ENCODE results near the gene MTARC2.
"Not testable (repeated sequence)": the region's sequence is repeated elsewhere in the genome, so short reads cannot be mapped to it uniquely, and the experiment has no call there.

Gene MTARC2

DNA sequence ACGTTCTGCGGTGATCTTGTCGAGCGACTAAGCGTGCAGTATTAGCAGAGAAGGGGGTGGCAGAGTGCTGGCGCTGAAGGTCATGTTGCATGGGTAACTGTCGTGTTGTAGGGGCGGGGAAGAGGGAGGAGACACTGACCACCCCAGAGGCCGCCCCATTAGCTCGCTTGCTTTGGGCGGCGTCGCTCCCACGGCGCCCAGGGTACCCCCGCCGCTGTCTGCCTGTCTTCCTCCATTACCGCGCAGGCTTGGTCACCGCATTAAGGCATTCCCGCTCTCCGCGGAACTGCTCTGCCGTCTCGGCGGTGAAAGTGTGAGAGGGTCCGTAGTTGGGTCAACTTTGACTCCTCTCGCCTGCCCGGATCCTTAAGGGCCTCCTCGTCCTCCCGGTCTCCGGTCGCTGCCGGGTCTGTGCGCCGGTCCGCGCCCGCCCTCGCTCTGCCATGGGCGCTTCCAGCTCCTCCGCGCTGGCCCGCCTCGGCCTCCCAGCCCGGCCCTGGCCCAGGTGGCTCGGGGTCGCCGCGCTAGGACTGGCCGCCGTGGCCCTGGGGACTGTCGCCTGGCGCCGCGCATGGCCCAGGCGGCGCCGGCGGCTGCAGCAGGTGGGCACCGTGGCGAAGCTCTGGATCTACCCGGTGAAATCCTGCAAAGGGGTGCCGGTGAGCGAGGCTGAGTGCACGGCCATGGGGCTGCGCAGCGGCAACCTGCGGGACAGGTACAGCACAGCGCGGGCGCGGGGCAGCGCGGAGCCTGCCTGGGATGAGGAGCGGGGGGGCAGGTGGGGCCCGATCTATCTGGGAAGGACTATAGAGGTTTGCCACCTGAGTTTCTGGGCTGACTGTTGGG is at the start of gene MTARC2:
MTARC2 (plus strand) TSS at position 234 of the 846 bp plus-strand sequence; CDS start at position 444, 210 bp downstream.
- peak; percentile 53 to 76 for DNase-seq

DNA sequence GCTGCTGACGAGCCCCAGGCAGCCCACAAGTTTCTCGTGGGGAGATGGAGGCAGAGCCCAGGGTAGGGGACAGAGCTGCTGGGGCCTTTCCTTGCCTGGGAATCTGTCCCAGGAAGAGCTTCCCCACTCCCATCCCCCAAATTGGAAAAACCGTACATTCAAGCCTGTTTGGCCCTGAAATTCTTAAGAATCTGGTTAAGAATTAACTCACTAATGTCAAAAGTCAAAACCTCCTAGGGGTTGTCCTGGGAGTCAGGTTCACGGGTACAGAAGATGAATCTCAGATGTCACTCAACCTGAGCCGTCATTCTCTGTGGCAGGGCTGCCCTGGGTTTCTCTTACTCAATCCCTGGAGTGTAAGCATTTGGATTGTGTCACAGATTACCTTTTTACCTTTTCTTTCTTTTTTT is 49.5 kb upstream of the MTARC2 start:
- DNase-seq, result no peak

DNA sequence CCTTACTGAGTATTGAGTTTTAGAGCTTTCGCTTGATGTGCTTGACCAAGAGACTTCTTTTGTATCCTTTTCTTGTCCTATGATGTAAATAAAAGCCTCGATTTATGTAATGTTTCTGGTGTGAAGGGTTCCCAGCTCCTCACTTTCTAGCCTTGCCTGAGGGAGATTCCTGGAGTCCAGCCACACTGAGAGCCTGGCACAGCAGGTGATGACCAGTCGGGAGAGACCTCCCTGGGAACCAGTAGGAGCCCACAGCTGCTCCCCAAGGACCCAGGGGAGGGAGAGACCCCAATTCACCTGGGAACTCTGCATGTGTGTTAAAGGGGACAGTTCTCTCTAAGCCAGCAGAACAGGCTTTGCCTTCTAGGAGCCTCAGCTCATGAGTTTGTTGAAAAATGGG is 49.1 kb upstream of the MTARC2 start:
- no peak for DNase-seq

DNA sequence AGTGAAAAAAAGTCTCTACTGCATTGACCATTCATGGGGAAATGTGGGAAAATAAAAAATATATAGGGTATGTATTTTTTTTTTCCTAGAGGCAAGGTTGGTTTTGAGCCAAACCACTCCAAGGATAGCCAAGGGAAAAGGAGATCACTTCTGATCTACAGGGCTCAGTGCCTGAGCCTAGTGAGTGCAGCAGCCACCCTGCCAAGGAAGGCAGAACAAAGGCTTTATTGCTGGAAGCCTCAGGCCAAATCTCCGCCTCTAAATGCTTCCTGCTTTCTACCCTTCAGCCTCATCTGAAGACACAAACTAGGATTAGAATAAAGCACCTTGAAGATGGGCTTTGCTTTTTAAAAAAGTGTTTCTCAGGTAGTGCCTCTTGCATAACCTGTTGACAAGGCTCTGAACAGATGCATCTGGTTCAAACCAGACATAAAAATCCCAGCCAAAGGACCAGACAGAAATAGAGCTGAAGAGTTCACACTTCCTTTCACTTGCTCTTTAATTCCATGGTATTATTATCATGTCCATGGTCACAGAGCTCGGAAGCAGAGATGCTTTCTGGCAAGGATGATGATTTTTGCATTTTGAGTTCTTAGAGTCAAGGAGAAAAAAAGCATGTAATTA is 47.5 kb upstream of the MTARC2 start:
- DNase-seq, result no peak

DNA sequence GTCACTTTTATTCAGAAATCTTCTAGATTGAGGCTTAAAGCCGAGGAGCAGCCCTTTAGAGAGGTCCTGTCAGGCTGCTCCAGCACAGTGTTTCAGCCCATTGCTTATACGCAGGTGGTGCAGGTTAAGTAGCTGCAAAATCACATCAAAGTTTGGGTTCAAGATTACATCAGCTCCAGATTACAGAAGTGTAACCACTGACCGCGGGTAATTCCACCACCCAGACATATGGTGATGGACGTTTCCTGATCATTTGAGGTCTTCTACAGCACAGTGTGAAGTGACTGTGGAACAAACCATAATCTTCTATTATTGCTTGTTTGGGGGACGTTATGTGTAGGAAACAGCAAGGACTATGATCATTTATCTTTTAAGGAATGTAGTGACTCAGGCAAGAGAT is 46.1 kb upstream of the MTARC2 start:
- no peak for DNase-seq

DNA sequence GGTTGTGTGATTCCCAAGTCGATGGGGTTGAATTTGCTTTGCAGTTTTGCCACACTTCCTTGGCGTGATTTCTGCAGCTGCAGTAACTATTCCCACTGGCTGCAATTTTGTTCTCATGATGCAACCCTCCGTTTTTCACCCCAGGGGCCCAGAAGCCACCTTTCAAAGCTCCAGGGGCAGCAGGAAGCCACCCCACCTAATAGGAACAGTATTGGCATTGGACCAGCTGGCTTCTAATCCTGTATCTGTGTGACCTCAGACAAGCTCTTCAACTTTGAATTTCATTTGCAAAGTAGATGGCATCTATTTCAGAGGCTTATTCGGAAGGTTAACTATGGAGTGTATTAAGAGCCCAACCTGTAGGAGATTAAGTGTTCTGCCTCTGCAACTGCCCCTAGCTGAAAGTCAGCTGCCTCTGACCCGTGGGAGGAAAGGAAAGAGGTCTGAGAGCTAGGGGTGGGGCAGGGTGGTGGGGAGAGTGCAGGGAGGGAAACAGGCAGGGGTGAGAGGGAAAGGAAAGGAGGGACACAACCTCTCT is 45.3 kb upstream of the MTARC2 start:
- peak in 1 of 2 experiments; percentile 34 for DNase-seq

DNA sequence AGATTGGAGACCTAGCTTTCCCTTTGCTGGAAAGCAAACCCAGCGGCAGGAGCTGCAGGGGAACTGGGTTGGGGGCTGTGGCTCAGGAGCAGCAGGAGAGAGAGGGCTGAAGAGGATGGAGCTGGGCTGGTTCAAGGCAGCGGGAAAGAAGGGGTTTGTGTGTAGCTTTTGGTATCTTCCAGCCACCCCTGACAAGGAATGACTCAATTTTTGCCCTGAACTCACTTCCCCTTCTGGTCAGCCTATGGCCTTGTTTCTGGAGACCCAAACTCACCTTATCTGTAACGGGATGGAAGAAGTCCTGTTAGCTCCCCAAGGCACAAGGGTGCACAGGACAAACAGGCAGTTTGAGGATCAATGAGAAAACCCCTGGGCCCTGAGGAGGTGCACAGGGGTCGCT is 44.8 kb upstream of the MTARC2 start:
- DNase-seq, result no peak

DNA sequence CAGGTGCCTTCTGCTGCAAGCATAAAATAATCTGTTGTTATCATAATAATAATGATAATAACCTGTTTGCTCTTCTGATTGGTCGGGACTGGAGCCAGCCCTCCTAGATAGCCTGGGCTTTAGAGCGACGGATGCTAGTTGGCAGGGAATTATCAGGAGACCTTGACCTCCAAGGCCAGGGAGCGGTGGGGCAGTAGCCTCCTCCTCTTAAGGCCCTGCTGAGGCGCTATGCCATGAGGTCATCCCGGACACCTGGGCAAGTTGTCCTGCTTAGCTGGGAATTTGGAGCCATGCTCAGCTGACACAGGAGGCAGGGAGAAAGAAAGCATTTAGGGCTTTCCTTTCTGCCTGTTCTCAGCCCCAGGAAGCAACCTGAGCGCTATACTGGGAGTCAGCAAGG is 42.3 kb upstream of the MTARC2 start:
- no peak for DNase-seq

DNA sequence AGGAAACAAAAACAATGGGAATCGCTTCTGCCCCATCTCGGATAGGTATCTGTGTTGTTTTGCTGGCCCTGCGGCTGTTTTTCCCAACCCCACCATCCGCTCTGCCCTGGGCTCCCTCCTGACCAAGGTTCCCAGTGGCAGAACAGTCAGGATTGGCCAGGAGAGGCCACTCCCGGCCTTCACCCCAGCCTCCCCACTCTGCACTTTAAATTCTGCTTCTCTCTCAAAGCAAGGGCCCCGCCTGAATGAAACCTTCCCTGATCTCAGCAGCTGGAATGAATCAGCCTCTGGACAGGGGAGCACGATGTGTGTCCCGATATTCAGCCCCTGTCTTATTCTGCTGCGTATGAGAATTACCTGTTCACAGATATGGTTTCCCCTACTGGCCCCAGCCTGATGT is 41.6 kb upstream of the MTARC2 start:
- DNase-seq, result no peak

DNA sequence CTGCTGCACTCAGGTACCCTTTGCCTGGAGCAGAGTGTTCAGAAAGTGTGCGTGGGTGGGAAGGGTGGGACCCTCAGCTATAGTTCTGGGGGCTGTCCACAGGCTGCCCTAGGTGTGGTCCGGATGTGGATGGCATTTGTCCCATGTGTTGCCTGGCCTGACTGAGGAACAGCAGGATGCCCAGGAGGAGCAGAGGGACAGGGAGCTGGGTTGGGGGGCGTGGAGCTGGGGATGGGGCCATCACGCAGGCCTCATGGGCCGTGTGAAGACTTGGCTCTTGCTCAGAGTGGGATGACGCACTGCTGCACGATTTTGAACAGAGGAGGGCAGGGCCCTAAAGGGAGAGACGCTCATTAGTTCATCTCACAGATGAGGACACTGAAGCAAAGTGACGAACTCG is 41.0 kb upstream of the MTARC2 start:
- no peak for DNase-seq

DNA sequence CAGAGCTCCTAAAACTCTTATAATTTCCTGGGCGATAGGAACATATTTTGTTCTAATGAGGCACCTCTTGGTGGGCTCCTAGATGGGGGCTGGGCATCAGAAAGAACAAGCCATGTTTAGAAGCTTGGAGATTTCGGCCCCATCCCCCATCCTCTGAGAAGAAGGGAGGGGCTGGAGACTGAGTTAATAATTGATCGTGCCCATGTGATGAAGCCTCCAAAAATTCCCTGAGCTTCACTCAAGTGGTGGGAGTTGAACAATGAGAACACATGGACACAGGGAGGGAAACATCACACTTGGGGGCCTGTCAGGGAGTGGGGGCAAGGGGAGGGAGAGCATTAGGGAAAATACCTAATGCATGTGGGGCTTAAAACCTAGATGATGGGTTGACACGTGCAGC is 39.9 kb upstream of the MTARC2 start:
- no peak for DNase-seq

DNA sequence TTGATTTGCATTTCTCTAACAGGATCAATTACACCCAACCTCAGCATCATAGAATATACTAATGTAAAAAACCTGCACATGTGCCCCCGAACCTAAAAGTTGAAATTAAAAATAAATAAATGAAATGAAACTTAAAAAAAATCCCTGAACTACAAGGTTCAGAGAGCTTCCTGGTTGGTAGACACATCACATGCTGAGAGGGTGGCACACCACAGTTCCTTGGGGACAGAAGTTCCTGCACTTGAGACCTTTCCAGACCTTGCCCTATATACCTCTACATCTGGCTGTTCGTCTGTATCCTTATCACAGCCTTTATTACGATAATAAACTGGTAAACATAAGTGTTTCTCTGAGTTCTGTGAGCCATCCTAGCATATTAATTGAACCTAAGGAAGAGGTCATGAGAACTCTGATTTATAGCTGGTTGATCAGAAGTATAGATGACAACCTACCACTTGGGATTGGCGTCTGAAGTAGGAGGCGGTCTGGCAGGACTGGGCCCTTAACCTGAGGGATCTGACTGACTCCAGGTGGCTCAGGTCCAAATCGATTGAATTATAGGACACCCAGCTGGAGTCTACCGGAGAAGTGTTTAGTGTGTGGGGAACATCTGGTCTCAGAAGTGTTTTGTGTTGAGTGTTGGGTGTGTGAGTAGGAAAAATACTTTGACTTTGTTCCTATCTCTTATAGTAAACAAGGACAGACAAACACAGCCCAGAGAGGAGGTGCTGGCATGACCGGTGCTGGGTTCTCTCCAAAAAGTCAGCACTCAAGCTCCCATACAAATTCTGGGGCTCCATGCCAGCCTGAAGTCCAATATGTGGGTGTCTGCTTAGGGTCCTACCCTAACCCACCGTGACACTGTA is 39.0 kb upstream of the MTARC2 start:
- peak in 1 of 2 experiments; percentile 39 for DNase-seq

DNA sequence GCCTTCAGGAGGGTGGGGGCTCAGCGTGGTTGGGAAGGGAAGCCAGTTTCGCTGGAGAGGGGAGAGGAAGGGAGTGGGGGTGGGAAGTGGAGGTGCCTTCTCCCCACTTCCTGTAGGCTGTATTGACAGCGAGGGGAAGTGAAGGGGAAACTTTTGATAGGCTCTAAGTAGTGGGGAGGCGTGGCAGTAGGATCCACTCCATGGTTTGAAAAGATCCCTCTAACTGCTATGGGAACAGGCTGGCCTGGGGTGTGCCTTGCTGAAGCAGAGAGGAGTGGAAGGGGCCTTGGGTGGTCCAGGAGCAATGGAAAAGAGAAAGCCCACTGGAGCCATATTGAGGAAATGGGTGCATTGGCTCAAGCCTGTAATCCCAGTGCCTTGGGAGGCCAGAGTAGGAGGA is 37.8 kb upstream of the MTARC2 start:
- DNase-seq, result no peak

DNA sequence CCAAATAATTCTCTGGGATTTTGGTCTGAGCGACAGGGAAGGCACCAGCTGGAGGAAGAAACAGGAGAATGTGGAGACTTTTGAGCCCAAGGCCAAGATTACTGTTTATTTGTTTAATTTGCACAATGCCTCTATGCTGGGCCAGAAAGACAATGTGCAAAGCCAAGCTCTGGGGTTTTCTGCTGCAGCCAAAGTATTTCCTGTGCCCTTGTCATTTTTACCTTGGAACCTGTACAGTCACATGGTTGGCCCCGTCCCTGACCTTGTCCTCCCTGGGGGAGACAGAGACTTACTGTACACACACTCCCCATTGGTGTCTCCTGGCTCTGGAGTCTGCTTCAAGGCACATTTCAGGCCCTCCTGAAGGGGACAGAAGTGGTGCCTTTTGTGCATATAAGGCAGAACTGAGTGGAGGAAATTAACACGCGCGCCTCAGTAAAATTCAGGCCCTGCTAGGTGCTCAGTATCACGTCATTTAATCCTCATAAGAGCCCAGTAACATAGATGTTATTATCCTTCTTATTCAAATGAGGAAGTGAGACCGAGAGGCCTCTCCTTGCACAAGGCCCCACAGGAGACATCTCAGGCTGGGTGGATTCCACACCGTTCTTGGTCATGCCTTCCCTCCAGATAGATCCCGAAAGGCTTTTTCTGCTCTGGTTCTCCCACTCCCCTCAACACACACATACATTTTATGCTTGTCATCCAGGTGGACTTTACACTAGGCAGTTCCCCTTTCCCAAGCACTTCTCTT is 36.9 kb upstream of the MTARC2 start:
- no peak for DNase-seq

DNA sequence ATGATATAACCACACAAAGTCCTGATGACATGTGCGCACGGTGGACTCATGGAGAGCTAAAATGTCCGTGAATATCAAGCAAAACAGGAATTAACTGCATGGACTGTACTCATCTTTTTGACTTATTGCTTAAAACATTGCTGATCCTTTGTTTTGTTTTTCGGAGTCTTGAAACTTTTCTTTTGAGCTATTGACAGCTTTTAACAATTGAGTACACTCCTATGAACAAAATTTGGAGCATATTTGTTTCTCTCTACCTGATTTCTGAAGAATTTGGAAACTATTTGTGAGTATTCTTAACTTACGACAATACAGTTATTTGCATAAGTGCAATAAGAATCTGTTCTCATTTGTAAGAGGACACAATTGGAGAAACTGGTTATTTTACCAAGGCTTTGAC is 32.1 kb upstream of the MTARC2 start:
- not testable (repeated sequence) for DNase-seq

DNA sequence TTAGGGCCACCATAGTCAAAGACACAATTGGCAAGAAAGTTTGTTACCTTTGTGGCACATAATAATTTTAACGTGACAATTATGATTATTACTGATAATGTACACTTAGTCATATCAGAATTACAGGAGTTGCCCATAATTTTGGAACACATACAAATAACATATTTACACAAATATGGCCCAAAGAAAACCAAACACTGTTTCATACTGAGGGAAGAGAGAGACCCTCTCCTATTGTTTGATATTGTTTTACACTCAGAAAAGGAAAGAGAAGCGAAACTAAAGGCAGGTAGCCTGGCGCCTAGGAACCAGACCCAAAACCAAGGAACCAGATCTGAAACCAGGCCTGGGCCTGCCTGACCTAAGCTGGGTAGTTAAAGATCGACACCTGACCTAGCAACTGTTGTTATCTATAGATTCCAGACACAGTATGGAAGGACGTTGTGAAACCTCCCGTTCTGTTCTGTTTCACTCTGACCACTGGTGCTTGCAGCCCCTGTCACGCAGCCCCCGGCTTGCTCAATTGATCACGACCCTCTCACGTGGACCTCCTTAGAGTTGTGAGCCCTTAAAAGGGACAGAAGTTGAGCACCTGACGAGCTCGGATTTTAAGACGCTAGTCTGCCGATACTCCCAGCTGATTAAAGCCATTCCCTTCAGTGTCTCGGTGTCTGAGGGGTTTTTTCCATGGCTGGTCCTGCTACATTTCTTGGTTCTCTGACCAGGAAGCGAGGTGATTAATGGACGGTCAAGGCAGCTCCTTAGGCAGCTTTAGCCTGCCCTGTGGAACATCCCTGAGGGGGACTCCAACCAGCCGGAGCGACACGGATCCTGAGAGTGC is 30.1 kb upstream of the MTARC2 start:
- DNase-seq, result no peak

DNA sequence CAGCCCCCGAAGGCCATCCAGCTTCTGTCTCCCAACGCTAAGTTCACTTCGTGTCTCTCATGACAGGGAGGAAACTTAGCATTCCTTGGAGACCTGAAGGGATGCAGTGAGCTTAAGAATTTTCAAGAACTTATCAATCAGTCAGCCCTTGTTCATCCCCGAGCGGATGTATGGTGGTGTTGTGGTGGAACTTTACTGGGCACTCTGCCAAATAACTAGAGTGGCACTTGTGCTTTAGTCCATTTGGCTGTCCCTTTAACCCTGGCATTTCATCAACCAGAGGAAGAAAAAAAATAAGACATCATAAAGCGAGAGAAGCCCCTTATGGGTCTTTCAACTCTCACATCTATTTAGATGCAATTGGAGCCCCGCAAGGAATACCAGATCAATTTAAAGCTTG is 26.9 kb upstream of the MTARC2 start:
- DNase-seq, result peak in 1 of 2 experiments; percentile 12

DNA sequence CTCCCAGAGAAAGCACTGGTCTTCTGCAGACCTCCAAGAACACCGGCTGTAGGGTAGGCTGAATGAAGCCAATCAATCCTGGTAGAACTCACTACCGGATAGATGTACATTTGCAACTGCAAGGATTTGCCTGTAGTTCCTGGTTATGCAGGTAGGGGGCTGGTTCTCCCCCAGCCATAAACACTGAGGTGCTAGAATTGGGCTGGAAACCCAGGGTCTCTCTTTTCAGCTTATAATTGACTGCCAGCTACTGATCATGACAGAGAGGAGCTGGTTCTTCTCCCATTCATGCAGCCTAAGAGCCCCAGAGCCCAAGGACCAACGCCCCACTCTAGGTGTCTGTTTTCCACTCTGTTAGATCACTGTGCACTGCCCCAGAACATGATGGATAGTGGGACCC is 21.5 kb upstream of the MTARC2 start:
- DNase-seq, result no peak

DNA sequence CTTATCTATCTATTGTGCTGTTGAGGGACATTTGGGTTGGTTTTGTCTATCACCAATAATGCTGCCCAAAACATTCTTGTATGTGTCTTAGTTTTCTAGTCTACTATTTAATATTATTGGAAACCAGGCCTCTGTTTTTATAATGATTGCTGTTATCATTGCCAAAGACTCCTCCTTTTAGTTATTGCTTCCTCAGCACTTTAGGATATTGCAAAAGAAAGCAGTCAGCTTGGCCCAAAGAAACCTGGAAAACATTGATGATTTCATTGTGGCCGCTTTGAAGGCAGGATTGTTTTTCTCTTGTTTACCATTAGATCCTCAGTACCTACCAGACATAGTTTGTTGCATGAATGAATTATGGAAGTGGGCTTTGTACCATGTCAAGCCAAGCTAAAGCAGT is 20.6 kb upstream of the MTARC2 start:
- no peak for DNase-seq

DNA sequence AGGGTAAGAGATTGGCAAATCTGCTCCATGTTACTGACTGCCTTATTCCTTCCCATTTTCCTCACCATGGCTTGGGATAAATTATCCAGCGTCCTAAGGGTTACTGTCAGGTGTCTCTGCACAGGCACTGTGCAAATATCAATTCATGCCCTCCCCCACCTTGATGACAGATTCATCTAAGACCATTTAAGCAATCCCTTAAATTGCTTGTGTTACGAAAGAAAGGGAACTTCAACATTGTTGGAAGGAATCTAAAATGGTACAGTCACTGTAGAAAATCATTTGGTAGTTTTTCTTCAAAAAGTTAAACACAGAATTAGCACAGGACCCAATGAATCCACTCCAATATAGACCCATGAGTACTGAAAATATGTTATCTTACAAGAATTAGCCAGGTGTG is 17.6 kb upstream of the MTARC2 start:
- DNase-seq, result no peak

DNA sequence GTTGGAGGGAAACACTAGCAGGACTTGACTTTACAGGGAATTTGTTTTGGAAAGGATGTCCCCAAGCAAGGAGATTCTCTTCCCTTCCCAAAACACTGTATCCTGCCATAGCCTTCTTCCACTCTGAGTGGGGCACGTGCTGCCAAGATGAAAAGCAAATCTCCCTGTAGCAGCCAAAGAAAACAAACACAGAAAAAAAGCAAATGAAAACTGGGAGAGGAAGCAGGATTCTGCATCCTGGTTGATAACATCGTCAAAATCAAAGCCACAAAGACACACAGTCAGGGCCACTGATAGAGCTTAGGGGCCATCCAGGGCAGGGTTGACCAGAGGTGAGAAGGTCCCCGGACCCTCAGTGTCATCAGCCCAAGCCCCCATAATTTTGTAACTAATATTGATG is 16.0 kb upstream of the MTARC2 start:
- no peak for DNase-seq

DNA sequence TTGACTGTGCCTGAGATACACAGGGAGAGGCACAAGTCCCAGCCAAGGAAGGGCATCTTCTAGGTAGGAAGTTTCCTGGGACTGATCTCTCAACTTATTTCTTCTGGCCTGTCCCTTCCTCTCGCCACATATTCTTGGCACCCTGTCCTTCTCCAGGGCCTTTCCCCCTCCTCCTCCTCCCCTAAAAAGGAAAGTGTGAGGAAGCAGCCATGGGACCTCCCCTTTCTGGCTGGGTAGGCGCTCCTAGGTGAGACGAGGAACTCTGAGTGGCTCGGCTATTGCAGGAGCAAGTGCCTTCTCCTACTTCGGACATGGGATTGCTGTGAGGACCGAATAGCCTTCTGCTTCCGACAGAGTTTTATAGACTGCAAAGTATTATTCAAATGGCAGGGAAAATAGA is 15.5 kb upstream of the MTARC2 start:
- DNase-seq, result no peak
